Epithelial cell of proximal tubule (primary cell): Measurements from ENCODE around the gene LAMA2. TPM values are rescaled to one million over a fixed set of nuclear protein-coding genes. Genes with fewer than 3 reads are reported as not detected.

ENCODE experiments used
- DNase-seq: peaks from one replicate; pipeline ENCODE4 v3.0.0-alpha.2; 2011; ENCODE audit warnings: low read depth
- H3K4me3 ChIP-seq: 2 replicates; pipeline ENCODE4 v1.5.1; 2011; ENCODE audit warnings: low read depth, mild to moderate bottlenecking, low read length
- total RNA-seq: library from RNA; depleted of rRNA; stranded (reverse); fragments of >200 nt; gene quantifications from 2 replicates; pipeline ENCODE4 v1.2.3, GENCODE V29; 2015
- TF ChIP-seq, protein P1 (sequence below): conservative IDR thresholded peaks from 2 replicates; pipeline ENCODE4 v1.5.1; 2012; ENCODE audit warnings: low read depth, mild to moderate bottlenecking, low read length

LAMA2 gene
- total RNA-seq, 1 donor from 2014 or later = 0.69 TPM

DNA sequence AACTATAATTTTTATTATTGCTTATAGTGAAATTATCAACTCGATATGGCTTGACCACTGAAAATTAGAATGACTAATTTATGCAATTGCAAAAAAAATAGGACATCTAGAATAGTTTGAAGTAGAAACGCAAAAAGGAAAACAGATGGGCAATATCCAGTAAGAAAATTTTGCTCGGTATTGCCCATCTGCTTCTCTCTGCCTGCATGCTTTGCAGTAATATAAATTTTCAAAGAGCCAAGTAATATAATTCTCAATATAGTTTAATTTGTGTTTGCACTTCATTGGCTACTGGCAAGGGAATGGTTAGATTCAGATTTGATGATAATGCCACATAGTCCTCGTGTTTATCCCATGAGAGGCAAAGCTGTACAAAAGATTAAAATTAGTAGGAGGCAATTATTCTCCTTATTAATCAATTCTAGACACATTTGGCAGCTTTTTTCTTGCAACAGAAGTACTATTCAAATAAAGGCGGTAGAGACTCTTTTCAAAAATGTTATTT, 27.3 kb upstream of the LAMA2 start:
- H3K4me3 ChIP-seq = no peak overlapping the region
- DNase-seq = no peak
- TF ChIP-seq, protein P1, sequence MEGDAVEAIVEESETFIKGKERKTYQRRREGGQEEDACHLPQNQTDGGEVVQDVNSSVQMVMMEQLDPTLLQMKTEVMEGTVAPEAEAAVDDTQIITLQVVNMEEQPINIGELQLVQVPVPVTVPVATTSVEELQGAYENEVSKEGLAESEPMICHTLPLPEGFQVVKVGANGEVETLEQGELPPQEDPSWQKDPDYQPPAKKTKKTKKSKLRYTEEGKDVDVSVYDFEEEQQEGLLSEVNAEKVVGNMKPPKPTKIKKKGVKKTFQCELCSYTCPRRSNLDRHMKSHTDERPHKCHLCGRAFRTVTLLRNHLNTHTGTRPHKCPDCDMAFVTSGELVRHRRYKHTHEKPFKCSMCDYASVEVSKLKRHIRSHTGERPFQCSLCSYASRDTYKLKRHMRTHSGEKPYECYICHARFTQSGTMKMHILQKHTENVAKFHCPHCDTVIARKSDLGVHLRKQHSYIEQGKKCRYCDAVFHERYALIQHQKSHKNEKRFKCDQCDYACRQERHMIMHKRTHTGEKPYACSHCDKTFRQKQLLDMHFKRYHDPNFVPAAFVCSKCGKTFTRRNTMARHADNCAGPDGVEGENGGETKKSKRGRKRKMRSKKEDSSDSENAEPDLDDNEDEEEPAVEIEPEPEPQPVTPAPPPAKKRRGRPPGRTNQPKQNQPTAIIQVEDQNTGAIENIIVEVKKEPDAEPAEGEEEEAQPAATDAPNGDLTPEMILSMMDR = no peak

DNA sequence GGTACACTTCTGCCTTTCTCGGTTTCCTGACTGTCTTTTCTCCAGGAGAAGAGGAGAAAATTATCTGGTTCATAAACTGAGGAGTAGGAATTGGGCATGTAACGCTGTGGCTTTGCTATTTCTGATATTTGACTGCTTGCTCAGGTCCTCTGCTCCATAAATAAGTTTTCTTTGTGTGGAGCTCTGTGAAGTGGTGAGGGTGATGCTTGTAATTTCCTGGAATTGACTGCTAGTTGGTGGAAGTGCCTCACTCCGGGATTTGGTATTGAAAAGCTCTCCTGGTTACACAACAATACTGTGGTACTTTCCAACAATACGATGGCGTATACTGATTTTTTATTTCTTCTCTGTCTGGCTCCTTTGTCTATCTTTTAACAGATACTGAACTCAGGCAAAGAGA, 25.1 kb upstream of the LAMA2 start:
- TF ChIP-seq, protein P1 = no peak
- no peak overlapping the region for H3K4me3 ChIP-seq
- DNase-seq = no peak

DNA sequence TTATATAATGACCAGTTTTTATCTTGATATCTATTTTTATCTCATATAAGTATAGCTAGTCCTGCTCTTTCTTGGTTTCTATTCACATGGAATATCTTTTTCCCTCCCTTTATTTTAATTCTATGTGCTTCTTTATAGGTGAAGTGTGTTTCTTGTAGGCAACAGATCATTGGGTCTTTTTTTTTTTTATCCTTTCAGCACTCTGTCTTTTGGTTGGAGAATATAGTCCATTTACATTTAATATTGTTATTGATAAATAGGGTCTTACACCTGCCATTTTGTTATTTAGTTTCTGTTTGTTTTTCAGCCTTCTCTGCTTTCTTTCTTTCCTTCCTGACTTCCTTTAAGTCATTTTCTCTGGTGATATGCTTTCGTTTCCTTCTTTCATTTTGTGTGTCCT, 22.2 kb upstream of the LAMA2 start:
- no peak for DNase-seq
- TF ChIP-seq, protein P1 = no peak
- no peak overlapping the region for H3K4me3 ChIP-seq

DNA sequence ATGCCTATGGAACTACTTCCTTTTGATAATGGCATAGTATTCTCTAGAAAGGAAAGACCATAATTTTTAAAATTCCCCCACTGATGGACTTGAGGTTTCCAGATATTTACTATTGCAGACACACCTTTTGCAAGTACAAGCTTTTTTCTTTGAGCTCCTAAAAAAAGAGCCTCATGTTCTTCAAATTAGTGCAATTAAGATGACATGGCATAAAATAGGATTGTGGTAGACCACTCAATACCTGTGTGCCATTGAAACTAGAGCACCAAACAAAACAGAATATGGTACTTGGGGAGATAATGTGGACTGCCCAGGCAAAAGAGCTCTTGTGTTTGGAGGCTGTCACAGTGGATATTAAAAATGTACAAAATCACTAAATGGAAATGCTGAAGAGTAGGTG, 19.0 kb upstream of the LAMA2 start:
- H3K4me3 ChIP-seq = no peak overlapping the region
- TF ChIP-seq, protein P1 = no peak
- no peak for DNase-seq

DNA sequence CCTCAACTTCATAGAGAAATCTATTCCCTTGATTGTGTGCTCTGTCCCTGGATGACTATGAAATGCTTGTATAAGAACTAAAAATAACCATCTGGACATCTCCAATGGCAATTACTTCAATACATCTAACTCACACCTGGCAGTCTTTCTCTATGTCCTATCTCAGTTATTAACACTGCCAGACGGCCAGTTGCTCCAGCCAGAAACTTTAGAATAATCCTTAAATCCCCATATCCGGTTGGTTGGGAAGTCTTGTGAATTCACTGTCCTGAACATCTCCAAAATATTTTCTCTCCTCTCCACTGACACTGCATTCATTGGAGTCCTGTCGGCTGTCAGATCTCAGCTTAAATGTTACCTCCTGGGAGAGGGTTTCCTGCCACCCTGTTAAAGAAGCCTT, 12.2 kb upstream of the LAMA2 start:
- no peak for DNase-seq
- H3K4me3 ChIP-seq = no peak overlapping the region
- TF ChIP-seq, protein P1 = no peak

DNA sequence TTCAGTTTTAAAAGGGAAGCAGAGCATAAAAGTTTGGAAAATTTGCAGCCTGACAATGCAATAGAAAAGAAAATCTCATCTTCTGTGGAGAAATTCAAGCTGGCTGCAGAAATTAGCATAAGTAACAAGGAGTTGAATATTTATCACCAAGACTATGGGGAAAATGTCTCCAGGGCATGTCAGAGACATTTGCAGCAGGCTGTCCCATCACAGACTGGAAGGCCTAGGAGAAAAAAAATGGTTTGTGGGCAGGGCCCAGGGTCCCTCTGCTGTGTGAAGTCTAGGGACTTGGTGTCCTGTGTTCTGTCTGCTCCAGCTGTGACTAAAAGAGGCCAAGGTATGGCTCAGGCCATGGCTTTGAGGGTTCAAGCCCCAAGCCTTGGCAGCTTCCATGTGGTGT, 8.1 kb upstream of the LAMA2 start:
- H3K4me3 ChIP-seq = no peak overlapping the region
- DNase-seq = no peak
- TF ChIP-seq, protein P1 = no peak

DNA sequence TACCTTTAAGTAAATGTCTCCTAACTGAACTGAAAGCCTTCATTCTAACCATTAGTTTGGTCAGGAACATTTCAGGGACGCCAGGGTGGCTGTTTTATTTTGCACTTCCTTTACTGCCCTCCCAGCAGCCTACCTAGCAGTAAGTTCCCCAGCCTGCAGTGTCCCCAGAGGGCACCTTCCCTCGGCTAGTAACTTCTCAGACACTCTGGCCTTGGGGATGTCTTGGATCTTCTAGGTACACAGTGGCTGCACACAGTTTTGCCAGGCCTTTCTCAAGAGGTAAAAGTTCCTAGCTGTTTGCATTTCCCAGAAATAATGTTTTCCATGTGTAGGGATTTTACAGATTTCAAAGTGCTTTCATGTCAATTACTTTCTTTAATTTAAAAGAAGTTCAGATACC, 378 bp upstream of the LAMA2 start:
- DNase-seq = no peak
- TF ChIP-seq, protein P1 = no peak
- peak overlapping the region; percentile 53 for H3K4me3 ChIP-seq
